ENCODE data around the gene HIBCH.

GRCh38 chr2:190181123-190181669 lies 138.4 kb downstream of the HIBCH start:
- TF ChIP-seq TBP (optimal IDR thresholded peaks at IDR 0.05; ENCODE audit: low read depth, low read length) (no peak), TAF1 (IDR thresholded peaks at IDR 0.05; ENCODE audit: control insufficient read depth, extremely low read depth, insufficient read depth, low read length, severe bottlenecking) (no peak), CHD1 (IDR thresholded peaks at IDR 0.05; ENCODE audit: low read length) (no peak), PHB2 (IDR thresholded peaks at IDR 0.05; ENCODE audit: low read depth) (no peak)
- TF ChIP-seq, protein P1, sequence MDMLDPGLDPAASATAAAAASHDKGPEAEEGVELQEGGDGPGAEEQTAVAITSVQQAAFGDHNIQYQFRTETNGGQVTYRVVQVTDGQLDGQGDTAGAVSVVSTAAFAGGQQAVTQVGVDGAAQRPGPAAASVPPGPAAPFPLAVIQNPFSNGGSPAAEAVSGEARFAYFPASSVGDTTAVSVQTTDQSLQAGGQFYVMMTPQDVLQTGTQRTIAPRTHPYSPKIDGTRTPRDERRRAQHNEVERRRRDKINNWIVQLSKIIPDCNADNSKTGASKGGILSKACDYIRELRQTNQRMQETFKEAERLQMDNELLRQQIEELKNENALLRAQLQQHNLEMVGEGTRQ (CRISPR knock-in tag; IDR thresholded peaks at IDR 0.05) = no peak

Measured in K562 (cell line).